A549 (cell line): ENCODE measurements around the gene FAM20A.
"Not testable (repeated sequence)": the region's sequence is repeated elsewhere in the genome, so short reads cannot be mapped to it uniquely, and the experiment has no call there.

Experiments
- BCL3 ChIP-seq: fragments of >200 bp; sonication (Bioruptor Twin); formaldehyde crosslinking; IDR thresholded peaks from 3 replicates; pipeline ENCODE4 v1.6.1; 2016
- BHLHE40 ChIP-seq: IDR thresholded peaks from 2 replicates; pipeline ENCODE4 v1.6.1; 2012; ENCODE audit warnings: low read depth, low read length, inconsistent platforms
- CTCF ChIP-seq: fragments of >200 bp; sonication (Bioruptor Twin); formaldehyde crosslinking; IDR thresholded peaks from 3 replicates; pipeline ENCODE4 v1.5.1; 2016
- EP300 ChIP-seq, 2 experiments: fragments of >200 bp; sonication (Bioruptor Twin); formaldehyde crosslinking; IDR thresholded peaks; 2 replicates in 1 of 2; 3 replicates in 1 of 2; pipeline ENCODE4 v1.6.1; 2016 to 2017
- HDAC2 ChIP-seq: fragments of 200-600 bp; sonication (generic); IDR thresholded peaks from 2 replicates; pipeline ENCODE4 v1.6.1; 2016
- HMGXB4 ChIP-seq: fragments of 250-450 bp; sonication (Bioruptor Pico); IDR thresholded peaks from 2 replicates; pipeline ENCODE4 v1.5.0; 2021; ENCODE audit warnings: mild to moderate bottlenecking, moderate library complexity, borderline replicate concordance
- JUNB ChIP-seq: fragments of >200 bp; sonication (Bioruptor Twin); formaldehyde crosslinking; IDR thresholded peaks from 2 replicates; pipeline ENCODE4 v1.6.1; 2016
- MAZ ChIP-seq: fragments of 150-350 bp; IDR thresholded peaks from 2 replicates; pipeline ENCODE4 v1.6.1; 2014; ENCODE audit warnings: antibody characterized with exemption, low read depth, low read length, borderline replicate concordance
- MYC ChIP-seq: IDR thresholded peaks from 2 replicates; pipeline ENCODE4 v1.6.1; 2012; ENCODE audit warnings: mild to moderate bottlenecking, inconsistent platforms, low read length, improper control_type of control experiment, borderline replicate concordance
- POLR2A ChIP-seq: IDR thresholded peaks from 2 replicates; pipeline ENCODE4 v1.6.1; 2012; ENCODE audit warnings: mild to moderate bottlenecking, low read length
- POLR2AphosphoS2 ChIP-seq: conservative IDR thresholded peaks from 2 replicates; pipeline ENCODE4 v1.6.1; 2012; ENCODE audit warnings: low read length, improper control_type of control experiment, inconsistent platforms
- RCOR1 ChIP-seq: fragments of 150-350 bp; IDR thresholded peaks from 2 replicates; pipeline ENCODE4 v1.6.1; 2014; ENCODE audit warnings: antibody characterized with exemption, low read length, low read depth
- REST ChIP-seq: fragments of 200-600 bp; sonication (generic); IDR thresholded peaks from 2 replicates; pipeline ENCODE4 v1.6.1; 2016; ENCODE audit warnings: antibody characterized with exemption, mild to moderate bottlenecking, moderate library complexity
- RFX5 ChIP-seq: fragments of 450-650 bp; IDR thresholded peaks from 2 replicates; pipeline ENCODE4 v1.7.1; 2014; ENCODE audit warnings: antibody characterized with exemption, mild to moderate bottlenecking, moderate library complexity

- not testable (repeated sequence) for TF ChIP-seq RFX5; HDAC2; EP300 (IDR thresholded peaks at IDR 0.05); MYC; RCOR1; POLR2A; CTCF; MAZ; POLR2AphosphoS2; BHLHE40; BCL3; HMGXB4 (CRISPR knock-in tag); REST; JUNB
Measured at GRCh38 chr17:68517605-68518004, 83.6 kb downstream of the FAM20A start.
